ENCODE measurements around the gene MSMB.

DNA sequence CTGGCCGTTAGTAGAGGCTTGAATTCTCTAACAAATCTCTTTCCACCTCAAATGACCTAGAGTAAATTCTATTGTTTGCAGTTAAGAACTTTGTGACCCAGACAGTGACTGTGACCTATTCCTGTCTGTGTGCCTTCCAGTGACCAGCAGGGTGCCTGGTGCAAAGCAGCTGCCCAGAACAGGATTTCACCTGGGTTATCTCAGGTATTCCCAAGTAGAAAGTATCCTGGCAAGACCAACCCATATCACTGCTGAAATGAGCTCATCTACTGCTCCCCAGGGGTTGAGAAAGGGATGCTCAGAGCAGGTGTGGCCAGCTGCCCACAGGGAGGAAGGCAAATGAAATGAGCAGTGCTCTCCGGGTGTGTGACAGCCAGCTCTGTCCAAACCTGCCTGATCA, 2.1 kb upstream of the MSMB start:
- TF ChIP-seq POLR2A (IDR thresholded peaks at IDR 0.05) = no peak
- no peak for TF ChIP-seq CTCF (IDR thresholded peaks at IDR 0.05)
